Measurements from ENCODE around the gene C17orf107.
"Not testable (repeated sequence)": the region's sequence is repeated elsewhere in the genome, so short reads cannot be mapped to it uniquely, and the experiment has no call there.

C17orf107 gene

DNA sequence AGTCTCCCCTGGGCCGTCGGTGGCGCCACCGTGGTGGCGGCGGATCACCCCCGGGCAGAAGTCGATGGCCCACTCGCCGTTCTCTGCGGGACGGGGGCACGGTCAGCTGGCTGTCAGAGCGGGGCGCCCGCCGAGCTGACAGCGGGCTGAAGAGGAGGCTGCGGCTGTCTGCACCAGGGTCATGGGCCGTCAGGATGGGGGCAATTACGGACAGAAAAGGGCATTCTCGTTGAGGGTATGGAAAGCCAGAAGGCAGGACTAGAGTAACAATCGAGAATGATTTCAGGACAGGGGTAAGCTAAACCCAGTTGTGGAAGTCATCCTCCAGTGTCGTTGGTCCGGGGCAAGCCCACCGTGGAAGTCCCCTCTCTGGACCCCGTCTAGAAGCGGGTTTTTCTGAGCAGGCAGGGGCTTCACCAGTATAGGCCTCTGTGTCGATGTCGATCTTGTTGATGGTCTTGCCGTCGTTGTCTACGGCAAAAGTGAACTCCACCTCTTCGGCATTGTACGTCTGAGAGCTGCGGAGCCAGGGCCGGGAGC, 1.8 kb downstream of the C17orf107 start:
- DNase-seq: no peak

- DNase-seq: no peak
Observed at GRCh38 chr17:4901648-4902344, 2.5 kb downstream of the C17orf107 start.

DNA sequence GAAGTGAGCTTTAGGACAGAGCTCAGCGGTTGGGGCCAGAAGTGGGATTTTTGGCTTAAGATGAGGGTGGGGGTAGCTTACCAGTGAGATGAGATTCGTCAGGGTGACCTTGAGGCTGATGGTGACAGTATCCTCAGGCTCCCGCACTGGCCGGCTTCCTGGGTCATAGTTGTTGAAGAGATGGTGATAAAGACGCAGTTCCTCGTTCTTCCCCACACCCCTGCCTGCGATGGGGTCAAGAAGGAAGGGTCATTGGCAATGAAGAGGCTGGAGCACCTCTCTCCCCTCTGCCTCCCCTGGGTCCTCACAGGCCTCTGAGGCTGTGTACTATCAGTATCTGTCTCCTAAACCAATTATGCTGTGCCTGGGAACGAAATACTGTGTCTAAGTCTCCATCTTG, 3.2 kb downstream of the C17orf107 start:
- DNase-seq: no peak

GRCh38 chr17:4903051-4903818, 3.9 kb downstream of the C17orf107 start, which contains the start of gene CHRNE:
Gene CHRNE (minus strand): TSS chr17:4903098. CDS start chr17:4903063, 35 bp downstream.
- DNase-seq: peak; percentile 85

- DNase-seq: not testable (repeated sequence)
Observed at GRCh38 chr17:4906642-4907041, 7.3 kb downstream of the C17orf107 start.

- no peak for DNase-seq
Observed at GRCh38 chr17:4908301-4908700, 9.0 kb downstream of the C17orf107 start.

DNA sequence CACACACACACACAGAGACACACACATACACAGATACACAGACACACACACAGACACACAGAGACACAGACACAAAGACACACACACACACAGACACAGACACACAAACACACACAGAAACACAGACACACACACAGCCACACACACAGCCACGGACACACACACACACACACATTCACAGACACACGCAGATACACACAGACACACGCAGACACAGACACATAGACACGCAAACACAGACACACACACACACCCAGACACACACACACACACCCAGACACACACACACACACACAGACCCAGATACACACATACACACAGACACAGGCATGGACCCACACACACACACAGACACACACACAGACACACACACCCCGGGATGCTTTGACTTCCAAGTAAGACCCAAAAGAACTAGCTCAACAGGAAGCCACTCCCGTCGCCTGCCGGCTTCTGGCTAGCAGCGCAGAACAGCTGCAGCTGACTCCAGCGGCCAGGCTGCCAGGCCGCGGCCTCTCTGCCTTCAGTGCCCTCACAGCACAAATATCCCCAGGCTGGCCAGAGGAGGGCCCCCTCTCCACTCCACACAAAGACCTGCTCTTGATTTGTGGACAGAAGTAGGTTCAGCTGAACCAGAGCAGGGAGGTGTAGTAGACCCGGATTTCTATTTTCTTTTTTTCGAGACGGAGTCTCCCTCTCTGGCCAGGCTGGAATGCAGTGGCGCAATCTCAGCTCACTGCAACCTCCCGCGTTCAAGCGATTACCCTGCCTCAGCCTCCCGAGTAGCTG, 9.6 kb downstream of the C17orf107 start:
- peak; percentile 51 for DNase-seq

DNA sequence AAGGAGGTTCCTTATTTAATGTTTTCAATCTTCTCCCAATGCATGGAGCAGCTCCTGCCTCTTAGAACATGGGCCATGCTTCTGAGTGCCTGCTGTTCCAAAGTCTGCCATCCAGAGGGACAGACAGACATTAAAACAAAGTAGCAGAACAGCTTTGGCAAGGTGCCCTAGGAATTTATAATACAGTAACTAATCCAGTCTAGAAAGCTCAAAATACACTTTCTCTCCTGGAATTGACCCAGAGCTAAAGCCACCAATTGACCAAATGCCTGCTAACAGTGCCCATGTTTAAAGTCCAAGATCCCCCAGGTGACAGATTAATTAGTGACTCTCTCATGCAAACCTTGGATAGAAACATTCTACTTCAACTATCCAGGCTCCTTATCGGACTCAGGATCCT, 14.7 kb downstream of the C17orf107 start:
- no peak for DNase-seq

DNA sequence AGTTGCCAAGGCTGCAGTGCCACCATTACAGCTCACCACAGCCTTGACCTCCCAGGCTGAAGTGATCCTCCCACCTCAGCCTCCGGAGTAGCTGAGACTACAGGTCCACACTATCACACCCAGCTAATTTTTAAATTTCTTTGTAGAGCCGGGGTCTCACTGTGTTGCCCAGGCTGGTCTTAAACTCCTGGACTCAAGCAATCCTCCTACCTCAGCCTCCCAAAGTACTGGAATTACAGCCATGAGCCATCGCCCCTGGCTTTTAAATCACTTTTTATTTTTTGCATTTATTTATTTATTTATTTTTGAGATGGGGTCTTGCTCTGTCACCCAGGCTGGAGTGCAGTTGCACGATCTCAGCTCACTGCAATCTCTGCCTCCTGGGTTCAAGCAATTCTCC, 15.2 kb downstream of the C17orf107 start:
- DNase-seq: not testable (repeated sequence)

DNA sequence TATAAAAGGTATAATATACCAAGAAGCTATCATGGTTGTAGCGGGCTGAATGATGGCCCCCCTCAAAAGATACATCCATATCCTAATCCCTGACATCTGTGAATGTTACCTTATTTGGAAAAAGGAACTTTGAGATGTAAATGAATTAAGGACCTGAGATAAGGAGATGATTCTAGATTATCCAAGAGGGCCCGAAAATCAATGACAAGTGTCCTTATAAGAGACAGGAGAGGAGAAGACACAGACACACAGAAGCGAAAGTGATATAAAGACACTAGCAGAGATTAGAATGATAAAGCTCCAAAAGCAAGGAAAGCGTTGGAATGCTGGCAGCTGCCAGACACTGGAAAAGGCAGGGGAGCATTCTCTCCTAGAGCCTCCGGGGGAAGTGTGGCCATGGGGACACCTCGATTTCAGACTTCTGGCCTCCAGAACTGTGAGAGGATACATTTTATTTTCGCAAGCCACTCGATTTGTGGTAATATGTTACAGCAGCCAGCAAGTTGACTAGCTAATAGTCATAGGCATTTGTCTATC, 20.2 kb downstream of the C17orf107 start:
- DNase-seq: no peak

DNA sequence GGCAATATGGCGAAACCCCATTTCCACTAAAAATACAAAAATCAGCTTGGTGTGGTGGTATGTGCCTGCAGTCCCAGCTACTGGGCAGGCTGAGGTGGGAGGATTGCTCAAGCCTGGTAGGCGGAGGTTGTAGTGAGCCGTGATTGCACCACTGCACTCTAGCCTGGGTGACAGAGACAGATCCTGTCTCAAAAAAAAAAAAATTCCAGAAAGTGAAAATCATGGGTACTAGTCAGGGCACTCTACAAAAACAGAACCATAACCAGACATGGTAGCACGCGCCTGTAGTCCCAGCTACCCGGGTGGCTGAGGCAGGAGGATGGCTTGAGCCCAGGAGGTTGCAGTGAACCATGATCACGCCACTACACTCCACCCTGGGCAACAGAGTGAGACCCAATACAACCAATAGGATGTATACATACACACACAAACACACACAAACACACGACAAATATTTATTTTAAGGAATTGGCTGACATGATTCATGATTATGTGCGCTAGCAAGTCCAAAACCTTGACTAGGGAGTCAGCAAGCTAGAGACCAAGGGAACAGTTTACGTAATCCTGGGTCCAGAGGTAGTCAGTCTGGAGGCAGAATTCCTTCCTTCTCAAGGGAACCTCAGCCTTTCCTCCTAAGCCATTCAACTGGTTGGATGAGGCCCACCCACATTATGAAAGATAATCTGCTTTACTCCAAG, 21.2 kb downstream of the C17orf107 start:
- no peak for DNase-seq

DNA sequence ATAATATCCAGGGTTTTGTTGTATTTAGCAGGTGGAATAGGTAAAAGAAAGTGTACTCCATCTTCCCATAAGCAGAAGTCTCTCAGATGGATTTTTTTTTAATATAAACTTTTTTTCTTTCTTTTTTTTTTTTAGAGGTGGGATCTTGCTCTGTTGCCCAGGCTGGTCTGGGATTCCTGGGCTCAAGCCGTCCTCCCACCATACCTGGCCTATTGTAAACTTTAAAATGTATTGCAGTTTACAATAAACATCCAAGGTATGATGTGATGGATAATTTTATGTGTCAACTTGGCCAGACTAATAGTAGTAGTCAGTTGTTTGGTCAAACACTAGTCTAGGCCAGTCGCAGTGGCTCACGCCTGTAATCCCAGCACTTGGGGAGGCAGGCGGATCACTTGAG, 22.0 kb downstream of the C17orf107 start:
- DNase-seq: no peak

- not testable (repeated sequence) for DNase-seq
Observed at GRCh38 chr17:4926577-4927335, 27.4 kb downstream of the C17orf107 start.

DNA sequence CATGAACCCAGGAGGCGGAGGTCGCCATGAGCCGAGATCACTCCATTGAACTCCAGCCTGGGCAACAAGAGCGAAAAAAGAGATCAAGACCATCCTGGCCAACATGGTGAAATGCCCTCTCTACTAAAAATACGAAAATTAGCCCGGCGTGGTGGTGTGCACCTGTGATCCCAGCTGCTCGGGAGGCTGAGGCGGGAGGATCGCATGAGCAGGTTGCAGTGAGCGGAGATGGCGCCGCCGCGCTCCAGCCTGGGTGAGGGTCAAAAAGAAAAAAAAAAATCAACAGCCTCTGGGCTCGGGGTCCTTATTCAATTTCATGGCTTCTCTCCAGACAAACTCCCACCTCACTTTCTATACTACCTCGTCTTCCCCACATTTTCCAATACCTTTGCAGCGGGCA, 29.5 kb downstream of the C17orf107 start:
- no peak for DNase-seq

GRCh38 chr17:4931963-4932362, 32.6 kb downstream of the C17orf107 start, which contains the start of gene GP1BA:
Gene GP1BA (plus strand): TSS chr17:4932277. CDS start chr17:4932605, 328 bp downstream.
- DNase-seq: no peak

DNA sequence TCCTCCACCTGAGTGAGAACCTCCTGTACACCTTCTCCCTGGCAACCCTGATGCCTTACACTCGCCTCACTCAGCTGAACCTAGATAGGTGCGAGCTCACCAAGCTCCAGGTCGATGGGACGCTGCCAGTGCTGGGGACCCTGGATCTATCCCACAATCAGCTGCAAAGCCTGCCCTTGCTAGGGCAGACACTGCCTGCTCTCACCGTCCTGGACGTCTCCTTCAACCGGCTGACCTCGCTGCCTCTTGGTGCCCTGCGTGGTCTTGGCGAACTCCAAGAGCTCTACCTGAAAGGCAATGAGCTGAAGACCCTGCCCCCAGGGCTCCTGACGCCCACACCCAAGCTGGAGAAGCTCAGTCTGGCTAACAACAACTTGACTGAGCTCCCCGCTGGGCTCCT, 33.4 kb downstream of the C17orf107 start:
- DNase-seq: no peak

GRCh38 chr17:4933646-4934045, 34.3 kb downstream of the C17orf107 start:
- DNase-seq: no peak

DNA sequence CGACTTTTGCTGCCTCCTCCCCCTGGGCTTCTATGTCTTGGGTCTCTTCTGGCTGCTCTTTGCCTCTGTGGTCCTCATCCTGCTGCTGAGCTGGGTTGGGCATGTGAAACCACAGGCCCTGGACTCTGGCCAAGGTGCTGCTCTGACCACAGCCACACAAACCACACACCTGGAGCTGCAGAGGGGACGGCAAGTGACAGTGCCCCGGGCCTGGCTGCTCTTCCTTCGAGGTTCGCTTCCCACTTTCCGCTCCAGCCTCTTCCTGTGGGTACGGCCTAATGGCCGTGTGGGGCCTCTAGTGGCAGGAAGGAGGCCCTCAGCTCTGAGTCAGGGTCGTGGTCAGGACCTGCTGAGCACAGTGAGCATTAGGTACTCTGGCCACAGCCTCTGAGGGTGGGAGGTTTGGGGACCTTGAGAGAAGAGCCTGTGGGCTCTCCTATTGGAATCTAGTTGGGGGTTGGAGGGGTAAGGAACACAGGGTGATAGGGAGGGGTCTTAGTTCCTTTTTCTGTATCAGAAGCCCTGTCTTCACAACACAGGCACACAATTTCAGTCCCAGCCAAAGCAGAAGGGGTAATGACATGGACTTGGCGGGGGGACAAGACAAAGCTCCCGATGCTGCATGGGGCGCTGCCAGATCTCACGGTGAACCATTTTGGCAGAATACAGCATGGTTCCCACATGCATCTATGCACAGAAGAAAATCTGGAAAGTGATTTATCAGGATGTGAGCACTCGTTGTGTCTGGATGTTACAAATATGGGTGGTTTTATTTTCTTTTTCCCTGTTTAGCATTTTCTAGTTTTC, 35.0 kb downstream of the C17orf107 start:
- DNase-seq: no peak

- DNase-seq: no peak
Observed at GRCh38 chr17:4935650-4936049, 36.3 kb downstream of the C17orf107 start.

DNA sequence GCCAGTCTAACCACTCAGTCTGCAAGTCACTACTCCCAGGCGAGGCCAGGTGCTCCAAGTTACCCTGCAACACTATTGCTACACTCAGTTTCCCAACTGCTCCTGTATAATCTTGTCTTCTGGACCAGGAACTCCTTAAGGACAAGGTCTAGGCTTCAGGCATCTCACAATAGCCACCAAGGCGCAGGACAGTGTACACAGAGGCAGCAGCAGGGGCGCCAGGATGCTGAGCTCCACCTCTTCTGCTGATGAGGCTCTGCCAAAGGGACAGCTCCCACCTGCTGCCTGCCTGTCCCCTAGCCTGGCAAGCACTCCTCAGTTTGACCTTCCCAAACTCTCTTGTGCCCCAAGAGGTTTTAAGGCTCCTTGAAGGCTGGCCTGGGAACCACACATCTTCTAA, 37.1 kb downstream of the C17orf107 start:
- DNase-seq: no peak

DNA sequence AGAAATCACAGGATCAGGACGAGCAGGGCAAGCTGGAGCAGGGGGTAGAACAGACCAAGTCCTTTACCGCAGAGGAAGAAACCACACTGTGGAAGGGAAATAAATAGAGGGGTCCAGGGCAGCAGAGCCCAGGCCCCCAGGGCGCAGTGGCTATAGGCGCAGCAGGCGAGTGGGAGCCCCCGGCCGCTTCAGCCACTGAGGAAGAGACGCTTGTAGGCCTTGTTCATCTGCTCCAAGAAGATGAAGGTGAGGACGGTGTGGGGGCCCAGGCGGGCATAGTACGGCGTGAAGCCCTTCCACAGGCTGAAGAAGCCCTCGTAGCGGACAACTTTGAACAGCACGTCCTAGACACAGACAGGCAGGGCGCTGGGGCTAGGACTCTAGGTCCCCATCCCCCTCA, 38.2 kb downstream of the C17orf107 start:
- DNase-seq: no peak
